ENCODE measurements around the gene OTOG.

OTOG gene

GRCh38 chr11:17588166-17588565, 41.1 kb downstream of the OTOG start:
- H3K27me3 ChIP-seq (ENCODE audit: insufficient read depth, poor library complexity, severe bottlenecking) = peaks cover 4% of the 10 kb centered on the region
- no peak overlapping the region for H3K27ac ChIP-seq (replicated peaks)
- no peak for TF ChIP-seq GABPA (IDR thresholded peaks at IDR 0.05; ENCODE audit: low read depth)
- TF ChIP-seq POLR2AphosphoS5 (IDR thresholded peaks at IDR 0.05; ENCODE audit: low read depth) = no peak
- no peak for TF ChIP-seq SPI1 (IDR thresholded peaks at IDR 0.05; ENCODE audit: borderline replicate concordance, low read depth)
- TF ChIP-seq CTCF (IDR thresholded peaks at IDR 0.05; ENCODE audit: insufficient read depth, low read length) = no peak
- no peak for TF ChIP-seq REST (IDR thresholded peaks at IDR 0.05; ENCODE audit: insufficient replicate concordance, low read depth)

GRCh38 chr11:17588721-17589120, 41.7 kb downstream of the OTOG start:
- DNase-seq (ENCODE audit: low read depth in 1 of 2, low spot score in 1 of 2) = no peak
- peaks cover 4% of the 10 kb centered on the region for H3K27me3 ChIP-seq (ENCODE audit: insufficient read depth, poor library complexity, severe bottlenecking)
- H3K27ac ChIP-seq (replicated peaks) = no peak overlapping the region
- H3K4me3 ChIP-seq (replicated peaks; ENCODE audit: insufficient read depth, low read length) = no peak overlapping the region
- TF ChIP-seq SPI1 (IDR thresholded peaks at IDR 0.05; ENCODE audit: borderline replicate concordance, low read depth) (no peak), GABPA (IDR thresholded peaks at IDR 0.05; ENCODE audit: low read depth) (no peak), POLR2AphosphoS5 (IDR thresholded peaks at IDR 0.05; ENCODE audit: low read depth) (no peak), CTCF (IDR thresholded peaks at IDR 0.05; ENCODE audit: insufficient read depth, low read length) (no peak), REST (IDR thresholded peaks at IDR 0.05; ENCODE audit: insufficient replicate concordance, low read depth) (no peak)

More at GRCh38 chr11:17588166-17588565, 41.1 kb downstream of the OTOG start:
- DNase-seq (ENCODE audit: low read depth in 1 of 2, low spot score in 1 of 2) = no peak
- H3K4me3 ChIP-seq (replicated peaks; ENCODE audit: insufficient read depth, low read length) = no peak overlapping the region

GRCh38 chr11:17590463-17590862, 43.4 kb downstream of the OTOG start:
- DNase-seq (ENCODE audit: low read depth in 1 of 2, low spot score in 1 of 2) = no peak
- Histone ChIP-seq H3K27me3 (ENCODE audit: insufficient read depth, poor library complexity, severe bottlenecking) (peaks cover 4% of the 10 kb centered on the region), H3K27ac (replicated peaks) (no peak overlapping the region), H3K4me3 (replicated peaks; ENCODE audit: insufficient read depth, low read length) (no peak overlapping the region)
- TF ChIP-seq POLR2AphosphoS5 (IDR thresholded peaks at IDR 0.05; ENCODE audit: low read depth) (no peak), GABPA (IDR thresholded peaks at IDR 0.05; ENCODE audit: low read depth) (no peak), REST (IDR thresholded peaks at IDR 0.05; ENCODE audit: insufficient replicate concordance, low read depth) (no peak), SPI1 (IDR thresholded peaks at IDR 0.05; ENCODE audit: borderline replicate concordance, low read depth) (no peak)

All from HL-60 (cell line).